SK-N-SH (cell line): Measurements from ENCODE around the gene KCNJ18. TPM values are rescaled to one million over a fixed set of nuclear protein-coding genes. Genes with fewer than 3 reads are reported as not detected.
"Not testable (repeated sequence)": the region's sequence is repeated elsewhere in the genome, so short reads cannot be mapped to it uniquely, and the experiment has no call there.

Source experiments
- CTCF ChIA-PET: fragments of 300-600, 350-600 bp; formaldehyde crosslinking; extraction: SDS; loops from one replicate; lab custom pipeline; 2021; lab: Yijun Ruan, JAX
- POLR2A ChIA-PET: fragments of 350-600 bp; sonication (Branson Sonifier 250); formaldehyde crosslinking; extraction: SDS; loops from one replicate; lab custom pipeline; 2020; ENCODE audit warnings: antibody characterized with exemption, inconsistent platforms; lab: Yijun Ruan, JAX
- DNase-seq: peaks from one replicate; pipeline ENCODE4 v3.0.0; 2012
- H2AFZ ChIP-seq: fragments of 200-600 bp; sonication (generic); 2 replicates; pipeline ENCODE4 v1.8.1; 2016; ENCODE audit warnings: antibody characterized with exemption, mild to moderate bottlenecking, low read depth
- H3F3A ChIP-seq: fragments of 200-600 bp; sonication (generic); replicated peaks from 2 replicates; pipeline ENCODE3; 2016; ENCODE audit warnings: antibody characterized with exemption, mild to moderate bottlenecking; ENCODE audit not compliant: insufficient read depth
- H3K27ac ChIP-seq, 2 experiments: fragments of 200-500 bp in 1 of 2; fragments of 200-600 bp in 1 of 2; sonication (Bioruptor generic) in 1 of 2; sonication (generic), shearing (Covaris generic) in 1 of 2; 2 replicates each; pipeline versions ENCODE4 v1.5.1 to v1.6.1; 2014 to 2016; ENCODE audit warnings: low read depth in 2 of 2, inconsistent platforms in 1 of 2, low read length in 1 of 2, mild to moderate bottlenecking in 1 of 2, mixed read lengths in 1 of 2
- H3K27me3 ChIP-seq: fragments of 200-600 bp; sonication (generic), shearing (Covaris generic); 2 replicates; pipeline ENCODE4 v1.6.1; 2016; ENCODE audit warnings: mixed run types; ENCODE audit not compliant: insufficient read depth
- H3K36me3 ChIP-seq, 2 experiments: fragments of 200-500 bp in 1 of 2; fragments of 200-600 bp in 1 of 2; sonication (Bioruptor generic) in 1 of 2; sonication (generic) in 1 of 2; replicated peaks in 1 of 2; 2 replicates each; pipeline versions ENCODE3 to v1.5.1; 2014 to 2016; ENCODE audit warnings: low read length in 1 of 2, mild to moderate bottlenecking in 1 of 2; ENCODE audit not compliant: insufficient read depth in 2 of 2, control insufficient read depth in 1 of 2
- H3K4me1 ChIP-seq, 2 experiments: fragments of 200-500 bp in 1 of 2; fragments of 200-600 bp in 1 of 2; sonication (Bioruptor generic) in 1 of 2; sonication (generic), shearing (Covaris generic) in 1 of 2; 2 replicates each; pipeline versions ENCODE4 v1.5.1 to v1.6.1; 2014 to 2016; ENCODE audit warnings: low read depth in 1 of 2, low read length in 1 of 2, mixed run types in 1 of 2; ENCODE audit not compliant: insufficient read depth in 2 of 2, control insufficient read depth in 1 of 2
- H3K4me2 ChIP-seq: fragments of 200-600 bp; sonication (generic), shearing (Covaris generic); 2 replicates; pipeline ENCODE4 v1.6.1; 2017; ENCODE audit warnings: mixed run types
- H3K4me3 ChIP-seq, 2 experiments: fragments of 200-500 bp in 1 of 2; fragments of 200-600 bp in 1 of 2; sonication (Bioruptor generic) in 1 of 2; sonication (generic), shearing (Covaris generic) in 1 of 2; 2 replicates each; pipeline versions ENCODE4 v1.5.1 to v1.8.1; 2014 to 2016; ENCODE audit warnings: low read depth in 2 of 2, inconsistent platforms in 1 of 2, low read length in 1 of 2, mild to moderate bottlenecking in 1 of 2, mixed read lengths in 1 of 2, moderate library complexity in 1 of 2
- H3K79me2 ChIP-seq: fragments of 200-600 bp; sonication (generic); 2 replicates; pipeline ENCODE4 v1.8.1; 2017; ENCODE audit warnings: mild to moderate bottlenecking; ENCODE audit not compliant: insufficient read depth
- H3K9ac ChIP-seq: fragments of 200-600 bp; sonication (generic); 2 replicates; pipeline ENCODE4 v1.6.1; 2017; ENCODE audit warnings: mixed run types
- H3K9me2 ChIP-seq: fragments of 200-600 bp; sonication (generic); 2 replicates; pipeline ENCODE4 v1.6.1; 2017; ENCODE audit warnings: mixed run types
- H3K9me3 ChIP-seq: fragments of 200-600 bp; sonication (generic); 2 replicates; pipeline ENCODE4 v1.6.1; 2017; ENCODE audit warnings: mixed run types, mild to moderate bottlenecking, moderate library complexity
- H4K20me1 ChIP-seq: fragments of 200-600 bp; sonication (generic); 2 replicates; pipeline ENCODE4 v1.6.1; 2017; ENCODE audit warnings: mild to moderate bottlenecking, mixed run types; ENCODE audit not compliant: insufficient read depth
- WGBS: methylation state at CpG from one replicate; pipeline ENCODE4 v1.1.6; 2017; ENCODE audit warnings: low lambda C conversion rate; 5-methylcytosine and 5-hydroxymethylcytosine counted together
- polyA plus RNA-seq, 3 experiments: library from polyadenylated mRNA; depleted of rRNA; stranded (reverse); fragments of >200 nt; gene quantifications; 2 replicates each; pipeline ENCODE4 v1.2.3, GENCODE V29; 2012

The KCNJ18 gene
- polyA plus RNA-seq, 1 of the 3 experiments (the other 2 are of a cell fraction) = not detected

DNA sequence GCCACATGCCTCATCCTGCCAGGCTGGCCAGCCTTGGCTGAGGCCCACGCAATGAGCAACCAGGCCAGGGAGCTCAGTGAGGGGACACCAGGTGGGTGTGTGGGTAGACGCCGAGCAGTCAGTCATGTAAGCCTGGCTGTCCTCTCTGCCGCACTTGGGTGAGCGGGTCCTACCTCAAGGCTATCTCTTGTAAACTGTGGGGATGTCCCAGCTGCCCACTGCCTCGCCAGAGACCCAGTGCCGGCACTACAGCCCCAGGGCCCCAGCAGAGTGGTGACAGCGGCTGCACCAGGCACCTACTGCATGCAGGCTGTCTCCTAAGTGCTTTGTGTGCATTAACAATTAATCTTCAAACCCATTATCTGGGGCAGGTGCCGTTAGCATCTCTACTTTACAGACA, 52.3 kb downstream of the KCNJ18 start:
- CTCF ChIA-PET, H3K9me3 ChIP-seq, DNase-seq, H3K4me3 ChIP-seq, H3F3A ChIP-seq, H2AFZ ChIP-seq, H3K4me2 ChIP-seq, H4K20me1 ChIP-seq, H3K9me2 ChIP-seq, H3K36me3 ChIP-seq, H3K9ac ChIP-seq, H3K4me1 ChIP-seq, H3K79me2 ChIP-seq, POLR2A ChIA-PET, H3K27ac ChIP-seq: not testable (repeated sequence)
- WGBS = 0% methylated on average over 1 of the region's 9 CpGs
- peaks cover 18% of the 10 kb centered on the region for H3K27me3 ChIP-seq

GRCh38 chr17:21745385-21746054, 53.2 kb downstream of the KCNJ18 start:
- H3F3A ChIP-seq, H3K79me2 ChIP-seq, H3K9me2 ChIP-seq, CTCF ChIA-PET, H3K4me3 ChIP-seq, H4K20me1 ChIP-seq, H2AFZ ChIP-seq, DNase-seq, H3K9me3 ChIP-seq, H3K4me2 ChIP-seq, POLR2A ChIA-PET, H3K9ac ChIP-seq, H3K36me3 ChIP-seq, H3K4me1 ChIP-seq, H3K27ac ChIP-seq: not testable (repeated sequence)
- peaks cover 18% of the 10 kb centered on the region for H3K27me3 ChIP-seq
- 13% methylated on average over 7 of the region's 7 CpGs for whole genome bisulfite sequencing

GRCh38 chr17:21746415-21746814, 54.1 kb downstream of the KCNJ18 start:
- POLR2A ChIA-PET, CTCF ChIA-PET: not testable (repeated sequence)
- 17% methylated on average over 3 of the region's 3 CpGs for WGBS

DNA sequence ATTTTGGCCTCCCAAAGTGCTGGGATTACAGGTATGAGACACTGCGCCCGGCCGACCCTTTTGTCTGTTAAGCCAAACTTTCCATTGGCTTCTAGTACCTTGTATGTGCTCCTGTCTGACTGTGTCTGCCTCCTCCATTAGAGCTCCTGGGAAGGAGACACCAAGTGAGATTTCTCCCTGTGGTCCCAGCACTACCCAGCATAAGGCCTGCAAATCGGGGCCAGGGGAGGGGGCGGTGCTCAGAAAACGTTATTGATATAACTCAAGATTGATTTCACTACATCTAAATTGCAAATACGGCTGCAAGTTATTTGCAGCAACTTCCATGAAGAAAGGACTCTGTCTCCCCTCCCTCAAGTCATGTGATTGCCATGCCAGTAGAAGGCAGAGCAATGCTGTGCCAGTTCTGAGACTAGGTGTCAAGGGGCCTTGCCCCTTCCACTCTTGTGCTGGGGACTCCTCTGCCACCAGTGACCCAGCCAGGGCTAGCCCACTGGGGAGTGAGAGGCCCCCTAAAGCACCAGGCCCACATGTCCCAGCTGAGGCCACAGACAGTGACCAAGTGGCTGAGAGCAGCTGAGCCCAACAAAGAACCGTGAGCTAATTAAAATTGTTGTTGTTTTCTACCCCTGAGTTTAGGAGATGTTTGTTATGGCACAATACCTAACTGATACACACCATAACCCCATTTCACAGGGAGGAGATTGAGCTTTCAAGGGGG, 55.0 kb downstream of the KCNJ18 start:
- H3K9me2 ChIP-seq, H3K9me3 ChIP-seq, H3K4me2 ChIP-seq, CTCF ChIA-PET, H3K27ac ChIP-seq, H3K79me2 ChIP-seq, H3K36me3 ChIP-seq, H3F3A ChIP-seq, H3K4me3 ChIP-seq, H3K4me1 ChIP-seq, DNase-seq, H2AFZ ChIP-seq, H4K20me1 ChIP-seq, POLR2A ChIA-PET, H3K9ac ChIP-seq: not testable (repeated sequence)
- peaks cover 23% of the 10 kb centered on the region for H3K27me3 ChIP-seq
- WGBS = 15% methylated on average over 6 of the region's 8 CpGs

More at GRCh38 chr17:21746415-21746814, 54.1 kb downstream of the KCNJ18 start:
- not testable (repeated sequence) for H3K9ac ChIP-seq, H3F3A ChIP-seq, H3K36me3 ChIP-seq, H3K4me1 ChIP-seq, H3K4me2 ChIP-seq, H3K9me3 ChIP-seq, H4K20me1 ChIP-seq, H3K27ac ChIP-seq, H3K4me3 ChIP-seq, DNase-seq, H3K9me2 ChIP-seq, H3K79me2 ChIP-seq, H2AFZ ChIP-seq
- peaks cover 18% of the 10 kb centered on the region for H3K27me3 ChIP-seq

DNA sequence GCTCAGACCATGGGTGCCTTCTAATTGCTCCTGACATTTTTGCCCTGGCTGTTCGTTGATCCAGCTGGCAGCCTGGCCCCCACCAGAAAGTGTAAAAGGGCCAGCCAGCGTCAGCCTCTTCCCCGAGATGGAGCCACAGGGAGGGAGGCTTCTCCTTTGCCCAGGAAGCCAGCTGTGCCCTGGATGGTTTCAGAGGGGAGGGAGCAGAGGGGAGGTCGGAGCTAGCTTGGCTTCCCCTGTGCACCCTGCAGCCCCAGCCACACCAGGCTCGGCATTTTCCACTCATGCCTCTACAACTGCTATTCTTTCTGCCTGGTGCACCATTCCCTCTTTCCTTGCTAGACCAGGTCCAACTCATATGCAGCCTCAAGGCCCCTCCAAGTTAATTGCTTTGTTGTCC, 56.4 kb downstream of the KCNJ18 start:
- H3K4me1 ChIP-seq, H3F3A ChIP-seq, H2AFZ ChIP-seq, H3K9me2 ChIP-seq, H3K4me3 ChIP-seq, H3K9me3 ChIP-seq, H3K79me2 ChIP-seq, DNase-seq, H3K9ac ChIP-seq, POLR2A ChIA-PET, H3K36me3 ChIP-seq, CTCF ChIA-PET, H3K4me2 ChIP-seq, H3K27ac ChIP-seq, H4K20me1 ChIP-seq: not testable (repeated sequence)
- WGBS = 3% methylated on average over 5 of the region's 5 CpGs
- peaks cover 23% of the 10 kb centered on the region for H3K27me3 ChIP-seq

GRCh38 chr17:21749696-21750531, 57.6 kb downstream of the KCNJ18 start:
- H2AFZ ChIP-seq, H3K9ac ChIP-seq, H3K79me2 ChIP-seq, H3K4me3 ChIP-seq, H3K4me1 ChIP-seq, H3K9me3 ChIP-seq, H3K36me3 ChIP-seq, H3K9me2 ChIP-seq, H3K4me2 ChIP-seq, DNase-seq, CTCF ChIA-PET, H3K27ac ChIP-seq, H3F3A ChIP-seq, H4K20me1 ChIP-seq, POLR2A ChIA-PET: not testable (repeated sequence)
- WGBS = 7% methylated on average over 10 of the region's 15 CpGs
- peaks cover 23% of the 10 kb centered on the region for H3K27me3 ChIP-seq
